Stimulated activated CD4-positive, alpha-beta T cell treated with anti-CD3 and anti-CD28 coated beads, TNF-alpha, amount 100 ng/mL, for 1 hour (primary cell): ENCODE measurements around the gene GLIS2.
A peak's percentile ranks its signal among the peaks of the same experiment; 100 is the strongest.

ENCODE experiments used
- DNase-seq, 3 donors: peaks; one replicate each; pipeline ENCODE4 v3.0.0-alpha.2; 2020; ENCODE audit warnings: low read depth in 3 of 3, low spot score in 1 of 3

The GLIS2 gene

DNA sequence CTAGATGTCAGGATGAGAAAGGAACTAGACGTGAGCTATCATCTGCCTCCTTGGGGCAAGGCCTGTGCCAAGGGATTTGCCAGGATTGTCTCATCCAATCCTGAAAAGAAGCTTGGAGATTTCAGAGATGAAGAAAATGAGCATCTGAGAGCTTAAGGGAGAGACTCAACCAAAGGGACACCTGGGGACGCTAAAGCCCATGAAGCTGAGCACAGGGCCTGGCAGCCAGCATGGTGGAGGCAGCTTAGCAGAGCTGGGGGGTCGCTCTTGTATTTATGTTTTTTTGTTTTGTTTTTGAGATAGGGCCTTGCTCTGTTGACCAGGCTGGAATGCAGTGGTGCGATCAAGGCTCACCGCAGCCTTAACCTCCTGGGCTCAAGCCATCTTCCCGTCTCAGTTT lies 18.4 kb upstream of the GLIS2 start:
- no peak for DNase-seq

DNA sequence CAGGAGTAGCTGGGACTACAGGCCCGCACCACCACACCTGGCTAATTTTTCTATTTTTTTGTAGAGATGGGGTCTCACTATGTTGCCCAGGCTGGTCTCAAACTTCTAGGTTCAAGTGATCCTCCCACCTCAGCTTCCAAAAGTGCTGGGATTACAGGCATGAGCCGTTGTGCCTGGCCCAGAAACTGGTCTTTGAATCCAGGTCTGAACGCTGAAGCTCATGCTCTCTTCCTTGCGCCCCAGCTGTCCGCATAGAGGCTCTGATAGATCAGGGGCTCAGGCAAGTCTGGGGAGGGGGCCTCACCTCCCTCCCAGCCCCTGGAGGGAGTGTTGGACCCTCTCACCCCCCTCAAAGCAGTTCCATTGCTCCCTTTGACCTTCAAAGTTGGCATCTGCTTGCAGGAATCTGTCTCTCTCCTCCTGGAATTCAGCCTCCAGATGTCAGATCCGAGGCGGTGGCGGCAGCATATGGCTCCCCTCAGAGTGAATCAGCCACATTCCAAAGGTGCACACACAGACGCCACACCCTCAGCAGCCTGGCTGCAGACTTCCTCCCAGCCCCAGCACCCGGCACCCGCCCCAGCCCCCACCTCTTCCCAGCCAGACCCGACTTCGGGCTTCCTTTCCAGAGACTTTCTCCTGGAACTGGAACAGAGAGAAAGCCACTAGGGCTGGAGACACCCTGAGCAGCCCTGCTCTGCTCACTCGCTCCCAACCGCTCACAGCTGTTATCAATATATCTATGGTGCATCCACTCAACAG lies 16.9 kb upstream of the GLIS2 start:
- no peak for DNase-seq

DNA sequence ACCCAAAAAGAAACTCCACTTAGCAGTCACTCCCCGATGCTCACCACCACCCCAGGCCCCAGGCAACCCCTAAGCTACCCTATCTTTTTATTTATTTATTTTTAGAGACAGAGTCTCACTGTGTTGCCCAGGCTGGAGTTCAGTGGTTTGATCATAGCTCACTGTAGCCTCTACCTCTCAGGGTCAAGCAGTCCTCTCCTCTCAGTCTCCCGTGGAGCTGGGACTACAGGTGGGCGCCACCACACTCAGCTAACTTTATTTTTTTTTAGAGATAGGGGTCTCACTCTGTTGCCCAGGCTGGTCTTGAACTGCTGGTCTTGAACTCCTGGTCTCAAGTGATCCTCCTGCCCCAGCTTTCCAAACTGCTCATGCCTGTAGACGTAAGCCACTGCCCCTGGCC lies 14.7 kb upstream of the GLIS2 start:
- no peak for DNase-seq

- DNase-seq: no peak
Observed at GRCh38 chr16:4301968-4302367, 13.9 kb upstream of the GLIS2 start.

DNA sequence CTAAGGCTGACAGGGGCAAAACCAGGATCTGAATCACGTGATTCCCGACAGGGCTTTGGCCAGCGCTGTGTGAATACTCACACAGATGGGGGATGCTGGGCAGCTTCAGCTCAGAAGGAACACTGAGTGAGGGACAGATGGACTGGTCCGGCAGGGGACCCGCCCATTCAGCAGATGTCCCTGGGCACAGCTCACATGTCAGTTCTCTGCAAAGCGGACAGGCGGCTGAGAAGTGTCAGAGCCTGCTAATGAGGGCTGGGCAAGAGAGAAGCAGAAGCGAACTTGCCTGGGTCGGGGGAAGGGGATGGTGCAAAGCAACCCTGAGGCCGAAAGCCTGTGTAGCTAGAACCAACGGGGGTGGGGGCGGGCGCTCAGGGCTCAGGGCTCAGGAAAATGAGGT lies 11.9 kb upstream of the GLIS2 start:
- no peak for DNase-seq

GRCh38 chr16:4306470-4307214 lies 9.2 kb upstream of the GLIS2 start:
- DNase-seq: peak in 1 of 3 donors; percentile 28

DNA sequence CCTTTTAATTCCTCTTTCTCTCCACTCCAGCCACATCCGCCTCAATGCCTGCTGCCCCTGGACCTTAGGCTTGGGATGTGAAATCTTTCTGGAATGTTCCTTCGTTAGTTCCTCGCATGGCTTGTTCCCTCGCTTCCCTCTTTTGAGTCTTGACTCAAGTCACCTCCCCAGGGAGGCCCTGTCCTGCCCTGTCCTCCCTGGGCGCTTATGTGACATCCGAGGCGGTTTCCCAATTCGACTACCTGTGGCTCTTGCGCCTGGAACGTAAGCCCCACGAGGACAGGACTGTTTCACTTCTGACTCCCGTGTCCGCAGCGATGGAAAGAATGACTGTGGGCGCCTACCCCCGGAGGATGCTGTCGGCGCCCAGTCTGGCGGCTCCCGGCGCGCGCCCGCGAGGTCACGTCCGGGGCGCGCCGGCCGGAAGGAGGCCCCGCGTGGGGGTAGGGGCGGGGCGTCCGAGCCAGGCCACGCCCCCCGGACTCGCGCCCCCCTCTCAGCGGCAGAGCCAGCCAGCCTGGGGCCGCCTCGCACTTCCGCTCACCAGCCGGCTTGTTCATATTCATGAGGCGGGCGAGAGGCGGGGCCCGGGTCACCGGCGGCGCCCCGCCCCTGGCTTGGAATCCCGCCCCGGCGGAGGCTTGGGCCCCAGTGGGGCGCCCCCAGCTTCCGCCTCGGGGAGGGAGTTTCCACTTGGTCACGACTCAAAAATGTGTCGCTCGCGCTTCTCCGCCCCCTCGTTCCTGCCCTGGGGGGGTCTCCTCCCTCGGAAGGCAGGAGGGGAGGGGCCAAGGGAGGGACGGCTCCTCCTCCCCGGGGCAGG lies 8.4 kb upstream of the GLIS2 start:
- peak; percentile 92 to 94 (median 94) for DNase-seq

DNA sequence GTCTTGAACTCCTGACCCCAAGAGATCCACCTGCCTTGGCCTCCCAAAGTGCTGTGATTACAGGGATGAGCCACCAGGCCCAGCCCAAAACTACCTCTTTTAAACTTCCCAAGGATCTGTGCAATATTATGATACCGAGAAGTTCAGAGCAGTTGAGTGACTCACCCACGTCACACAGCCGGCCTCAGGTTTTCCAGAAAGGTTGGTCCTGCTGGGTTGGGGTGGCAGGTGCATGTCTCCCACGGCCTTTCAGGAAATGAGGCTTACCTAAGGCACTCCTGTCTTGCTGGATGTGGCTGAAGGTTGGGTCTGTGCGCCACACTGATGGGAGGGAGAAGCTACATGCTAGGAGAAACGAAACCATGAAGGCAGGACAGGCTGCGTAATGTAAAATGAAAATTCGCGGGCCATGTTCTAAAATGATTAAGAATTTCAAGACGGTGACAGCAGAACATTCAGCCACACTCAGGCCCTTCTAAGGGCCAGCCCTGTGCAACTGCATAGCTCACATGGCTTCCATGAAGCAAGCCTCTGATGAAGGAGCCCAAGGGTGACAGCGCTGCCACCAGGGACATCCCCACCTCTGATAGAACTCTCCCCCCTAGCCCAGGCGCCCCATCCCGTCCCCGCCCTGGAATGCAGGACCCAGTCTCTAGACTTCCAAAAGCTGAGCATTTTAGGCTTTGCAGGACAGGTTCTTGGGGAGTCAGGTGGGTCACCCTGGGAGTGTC lies 6.6 kb upstream of the GLIS2 start:
- no peak for DNase-seq

GRCh38 chr16:4309833-4310266 lies 6.0 kb upstream of the GLIS2 start:
- DNase-seq: no peak

DNA sequence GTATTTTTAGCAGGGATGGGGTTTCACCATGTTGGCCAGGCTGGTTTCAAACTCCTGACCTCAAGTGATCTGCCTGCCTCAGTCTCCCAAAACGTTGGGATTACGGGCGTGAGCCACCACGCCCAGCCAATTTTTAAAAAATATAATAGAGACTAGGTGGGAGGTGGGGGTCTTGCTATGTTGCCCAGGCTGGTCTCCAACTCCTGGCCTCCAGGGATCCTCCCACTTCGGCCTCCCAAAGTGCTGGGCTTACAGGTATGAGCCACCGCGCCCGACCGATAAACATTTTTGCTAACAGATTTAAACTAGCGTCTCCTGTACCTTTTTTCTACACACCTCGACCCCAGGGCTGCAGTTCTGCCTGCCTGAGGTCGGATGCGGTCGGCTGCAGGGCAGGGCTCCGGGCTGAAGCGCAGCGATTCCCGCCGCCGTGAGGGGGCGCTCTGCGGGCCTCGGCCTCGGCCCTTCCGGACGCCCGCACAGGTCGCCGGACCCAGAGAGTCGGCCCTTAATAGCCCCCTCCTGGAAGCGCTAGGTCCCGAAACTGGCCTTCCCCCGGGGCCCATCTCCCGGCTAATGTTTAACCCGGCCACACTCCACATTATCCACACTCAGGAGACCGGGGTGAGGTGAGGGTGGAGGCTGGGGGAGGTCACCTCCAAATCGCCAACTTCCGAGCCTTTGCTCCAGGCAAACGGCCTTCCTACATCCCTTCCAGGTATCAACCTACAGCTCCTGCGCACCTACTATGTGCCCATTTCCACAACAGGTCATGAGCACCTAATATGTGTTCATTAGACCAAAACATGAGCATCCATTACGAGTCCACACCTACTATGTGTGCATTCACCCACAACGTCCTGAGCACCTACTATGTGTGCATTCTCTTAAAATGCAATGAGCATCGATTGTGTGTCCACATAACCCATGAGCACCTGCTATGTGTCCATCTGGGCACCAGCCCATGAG lies 2.0 kb upstream of the GLIS2 start:
- DNase-seq: no peak

DNA sequence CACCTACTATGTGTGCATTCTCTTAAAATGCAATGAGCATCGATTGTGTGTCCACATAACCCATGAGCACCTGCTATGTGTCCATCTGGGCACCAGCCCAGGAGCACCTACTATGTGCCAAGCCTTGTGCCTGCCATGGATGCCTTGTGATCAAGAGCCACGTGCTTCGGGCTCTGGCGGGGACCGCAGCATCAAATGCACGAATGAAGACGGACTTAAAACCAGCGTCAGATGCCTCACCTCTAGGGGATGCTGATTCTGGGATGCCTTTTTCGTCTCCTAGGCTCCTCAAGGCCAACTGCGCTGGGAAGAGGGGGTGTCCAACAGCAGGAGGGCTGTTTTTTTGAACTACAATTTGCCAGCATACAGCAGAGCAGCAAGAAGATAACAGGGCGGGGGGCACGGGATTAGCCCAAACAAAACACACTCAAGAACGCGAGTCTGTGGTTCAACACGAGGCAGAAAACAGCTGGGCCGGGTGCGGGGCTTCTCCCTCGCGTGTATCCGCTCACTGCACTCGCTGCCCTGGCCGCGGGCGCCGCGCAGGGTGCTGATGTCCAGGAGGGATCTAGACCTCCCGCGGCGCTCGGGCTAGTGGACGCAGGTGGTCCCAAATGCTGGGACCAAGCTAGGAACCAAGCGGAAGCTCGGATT lies 1.2 kb upstream of the GLIS2 start:
- DNase-seq: no peak

GRCh38 chr16:4316108-4316863 lies 419 bp downstream of the GLIS2 start:
- no peak for DNase-seq

GRCh38 chr16:4316864-4317531 lies 1.1 kb downstream of the GLIS2 start:
- DNase-seq: no peak

DNA sequence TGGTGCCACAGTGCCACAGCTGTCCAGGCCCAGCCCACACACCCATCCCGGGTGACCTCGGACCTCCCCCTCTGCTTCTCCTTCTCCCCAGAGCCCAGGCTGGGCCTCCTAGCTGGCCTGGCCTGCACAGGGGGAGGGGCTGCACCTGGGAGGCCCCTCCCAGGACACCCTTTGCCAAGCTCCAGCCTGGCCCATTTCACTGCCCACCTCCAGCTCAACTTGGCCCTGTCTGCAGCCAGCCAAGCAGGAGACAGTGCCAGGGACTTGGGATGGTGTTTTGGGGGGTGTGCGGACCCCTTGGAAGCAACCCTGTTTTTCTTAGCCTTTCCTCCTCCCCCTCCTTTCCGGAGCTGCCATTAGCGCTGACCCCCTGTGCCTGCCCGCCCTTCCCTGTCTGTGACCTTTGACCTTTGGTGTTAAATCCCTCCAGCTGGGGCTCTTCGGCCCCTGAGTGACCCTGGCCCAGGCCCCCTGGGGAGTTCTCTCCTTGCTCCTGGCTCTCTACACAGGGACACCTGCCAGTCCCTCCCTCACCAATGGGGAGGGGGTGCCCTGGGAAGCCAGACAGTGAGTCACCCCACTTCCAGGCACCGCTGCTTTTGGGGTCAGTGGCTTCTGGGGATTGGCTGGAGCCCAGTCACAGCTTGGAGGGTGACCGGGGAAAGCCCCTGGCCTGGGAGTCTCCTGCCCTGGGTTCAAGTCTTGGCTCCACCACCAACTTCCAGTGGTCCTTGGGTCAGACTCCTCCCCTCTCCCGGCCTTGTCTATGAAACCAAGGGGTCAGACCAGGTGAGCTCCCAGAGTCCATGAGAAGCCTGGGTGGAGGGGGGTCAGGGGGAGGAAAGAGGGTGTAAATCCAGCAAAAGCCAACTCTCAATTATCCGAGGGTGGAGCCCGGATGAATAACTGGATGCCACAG lies 1.9 kb downstream of the GLIS2 start:
- no peak for DNase-seq

DNA sequence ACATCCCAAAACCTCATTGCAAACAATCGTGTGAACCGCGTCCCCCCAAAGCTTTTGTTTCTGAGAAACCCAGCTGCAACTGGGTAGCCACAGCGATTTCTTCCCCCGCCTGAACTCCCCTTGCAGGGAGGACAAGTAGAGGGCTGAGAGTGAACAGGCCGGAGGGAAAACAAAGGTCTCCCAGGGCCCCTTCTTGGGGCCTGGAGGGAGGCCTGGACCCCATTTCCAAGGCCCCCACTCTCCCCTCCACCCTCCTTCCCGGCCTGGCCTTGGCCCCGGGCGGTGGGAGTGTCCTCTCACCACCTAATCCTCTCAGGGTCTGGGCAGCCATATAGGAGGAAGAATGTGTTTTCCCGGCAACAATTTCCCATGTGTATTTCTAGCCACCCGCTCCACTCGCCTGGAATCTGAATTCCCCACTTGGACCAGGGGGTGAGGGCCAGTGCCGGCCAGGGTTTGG lies 2.6 kb downstream of the GLIS2 start:
- DNase-seq: no peak

- no peak for DNase-seq
Observed at GRCh38 chr16:4318967-4319366, 3.1 kb downstream of the GLIS2 start.
